Activated CD4-positive, alpha-beta memory T cell treated with anti-CD3 and anti-CD28 coated beads, Interleukin-2, amount 10 ng/mL, durations not matched to agents 7 days and 5 days (primary cell): ENCODE data around the gene TNNI2. TPM values are rescaled to one million over a fixed set of nuclear protein-coding genes. Genes with fewer than 3 reads are reported as not detected.

Experiments used
- CTCF ChIA-PET: fragments of 350-600 bp; sonication (Branson Sonifier 250); formaldehyde crosslinking; loops from one replicate; lab custom pipeline; 2021; ENCODE audit warnings: antibody characterized with exemption, inconsistent platforms; lab: Charles Lee
- POLR2A ChIA-PET: fragments of 350-600 bp; sonication (Branson Sonifier 250); formaldehyde crosslinking; loops from one replicate; lab custom pipeline; 2021; ENCODE audit warnings: antibody characterized with exemption; lab: Charles Lee
- DNase-seq: peaks from one replicate; pipeline ENCODE4 v3.0.0-alpha.2; 2020
- H3K27ac Mint-ChIP-seq: one replicate; pipeline ENCODE4 v1.8.0; 2021; ENCODE audit warnings: mild to moderate bottlenecking, mixed read lengths
- H3K27me3 Mint-ChIP-seq: one replicate; pipeline ENCODE4 v1.8.0; 2021; ENCODE audit warnings: mixed read lengths
- H3K36me3 Mint-ChIP-seq: one replicate; pipeline ENCODE4 v1.8.0; 2021; ENCODE audit warnings: low read depth, mixed read lengths
- H3K4me1 Mint-ChIP-seq: one replicate; pipeline ENCODE4 v1.8.0; 2021; ENCODE audit warnings: mixed read lengths
- H3K4me3 Mint-ChIP-seq: one replicate; pipeline ENCODE4 v1.8.0; 2021; ENCODE audit warnings: mild to moderate bottlenecking, mixed read lengths
- H3K9me3 Mint-ChIP-seq: one replicate; pipeline ENCODE4 v1.8.0; 2021; ENCODE audit warnings: mixed read lengths
- total RNA-seq, 2 experiments: library from RNA; stranded (reverse); gene quantifications; one replicate each; pipeline ENCODE4 v1.2.3, GENCODE V29; 2021

Gene TNNI2
- total RNA-seq, 2 experiments from 2014 or later: 0.38 to 0.60 TPM

DNA sequence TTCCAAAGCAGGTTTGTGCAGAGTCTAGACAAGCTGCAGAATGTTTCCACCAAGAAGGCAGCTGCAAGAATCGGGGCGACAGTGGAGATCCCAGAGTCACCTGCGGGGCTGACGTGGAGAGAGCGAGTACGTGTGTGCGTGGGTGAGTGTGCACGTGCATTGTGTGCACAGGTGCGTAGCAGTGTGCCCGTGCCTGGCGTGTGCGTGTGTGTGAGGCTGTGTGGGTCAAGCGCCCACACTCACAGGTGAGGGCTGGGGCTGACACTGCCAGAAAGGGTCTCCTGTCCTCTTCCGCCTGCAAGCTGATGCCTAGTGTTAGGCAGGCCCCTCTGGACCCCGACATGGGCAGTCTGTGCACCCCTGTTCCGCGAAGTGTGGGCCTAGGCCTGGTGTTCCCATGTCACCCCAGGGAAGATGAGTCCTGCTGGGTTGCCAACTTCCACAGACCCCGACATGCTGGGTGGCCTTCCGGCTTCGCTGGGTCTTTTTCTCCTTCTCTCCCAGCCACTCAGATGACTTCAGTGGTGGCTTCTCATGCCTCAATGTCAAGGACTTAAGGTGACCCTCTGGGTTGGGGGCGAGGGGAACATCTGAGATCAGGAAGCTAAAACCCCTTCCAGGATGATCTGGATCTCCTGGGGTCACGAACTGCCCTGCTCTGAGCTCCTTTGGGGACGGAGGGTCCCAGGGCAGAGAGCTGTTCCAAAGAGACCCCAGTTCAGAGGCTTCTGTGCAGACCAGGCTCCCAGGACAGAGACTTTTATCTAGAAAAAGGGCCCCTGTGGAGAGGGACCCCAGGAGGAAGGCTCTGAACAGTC lies 14.4 kb upstream of the TNNI2 start:
- Mint-ChIP-seq H3K27ac (no peak overlapping the region), H3K9me3 (no peaks in the 10 kb centered on the region), H3K4me3 (no peak overlapping the region), H3K27me3 (peaks cover 2% of the 10 kb centered on the region), H3K36me3 (no peaks in the 10 kb centered on the region), H3K4me1 (no peaks in the 10 kb centered on the region)
- ChIA-PET POLR2A (no interaction called here), CTCF (interaction anchor here (1.0 to 1.7 kb wide), 2 partner anchors 8 to 130 kb away, joined by 4 to 7 read pairs; no protein-coding TSS in a partner anchor)
- no peak for DNase-seq

DNA sequence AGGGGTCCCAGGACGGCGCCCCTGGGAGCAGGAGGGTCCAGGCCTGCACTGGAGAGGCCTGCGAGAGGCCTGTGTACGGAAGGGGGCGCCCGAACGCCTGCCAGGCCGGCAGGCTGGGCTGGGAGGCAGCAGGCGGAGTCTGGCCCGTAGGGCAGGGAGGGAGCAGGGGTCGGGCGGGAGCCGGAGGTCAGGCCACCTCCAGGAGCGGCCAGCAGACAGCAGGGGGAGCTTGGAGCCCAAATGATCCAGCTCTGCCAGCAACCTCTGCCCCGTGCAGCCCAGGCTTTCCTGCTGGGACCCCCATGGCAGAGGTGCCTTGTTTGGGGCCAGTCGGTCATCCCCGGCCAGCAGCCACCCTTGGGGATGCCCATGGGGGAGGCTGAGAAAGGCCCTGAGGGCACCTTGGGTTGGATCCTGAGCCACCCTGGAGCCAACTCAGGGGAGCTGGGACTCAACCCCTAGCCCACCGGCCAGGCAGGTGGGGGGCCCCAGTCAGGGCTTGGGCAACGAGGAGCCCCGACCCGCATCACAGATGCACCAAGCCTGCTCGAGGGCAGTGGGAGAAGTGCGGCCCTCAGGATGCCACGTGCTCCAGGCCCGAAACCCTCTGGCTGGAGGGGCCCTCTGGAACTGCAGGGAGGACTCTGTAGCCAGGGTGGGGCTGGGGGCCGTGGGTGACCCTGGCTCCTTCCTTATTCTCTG lies 13.6 kb upstream of the TNNI2 start:
- POLR2A ChIA-PET: no interaction called here
- H3K9me3 Mint-ChIP-seq: no peaks in the 10 kb centered on the region
- DNase-seq: no peak
- no peak overlapping the region for H3K27ac Mint-ChIP-seq
- no peak overlapping the region for H3K4me3 Mint-ChIP-seq
- H3K4me1 Mint-ChIP-seq: no peaks in the 10 kb centered on the region
- H3K27me3 Mint-ChIP-seq: peaks cover 2% of the 10 kb centered on the region
- CTCF ChIA-PET: interaction anchor here (1.0 to 1.7 kb wide), 2 partner anchors 8 to 131 kb away, joined by 4 to 7 read pairs; no protein-coding TSS in a partner anchor
- H3K36me3 Mint-ChIP-seq: no peaks in the 10 kb centered on the region

DNA sequence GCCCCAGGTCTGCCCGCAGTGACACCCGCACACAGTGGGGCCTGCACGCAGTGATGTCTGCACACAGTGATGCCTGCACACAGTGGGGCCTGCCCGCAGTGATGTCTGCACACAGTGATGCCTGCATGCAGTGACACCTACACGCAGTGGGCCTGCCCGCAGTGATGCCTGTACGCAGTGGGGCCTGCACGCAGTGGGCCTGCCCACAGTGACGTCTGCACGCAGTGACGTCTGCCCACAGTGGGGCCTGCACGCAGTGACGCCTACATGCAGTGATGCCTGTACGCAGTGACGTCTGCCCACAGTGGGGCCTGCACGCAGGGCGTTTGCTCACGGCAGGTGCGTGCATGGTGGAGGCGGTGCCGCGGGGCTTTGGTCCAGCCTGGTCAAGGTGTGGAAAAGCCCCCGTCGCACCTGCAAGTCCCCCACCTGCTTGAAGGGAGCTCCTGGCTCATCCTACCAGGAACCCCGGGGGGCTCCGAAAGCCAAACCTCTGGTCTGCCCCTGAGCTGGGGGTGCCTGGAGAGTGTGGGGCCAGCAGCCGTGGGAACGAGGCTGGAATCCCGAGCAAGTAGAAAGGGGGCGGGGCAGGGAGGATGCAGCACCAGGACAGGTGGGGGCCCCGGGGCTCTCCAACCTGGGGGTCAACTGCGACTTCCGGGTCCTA lies 12.9 kb upstream of the TNNI2 start:
- POLR2A ChIA-PET: no interaction called here
- Mint-ChIP-seq H3K4me1 (no peaks in the 10 kb centered on the region), H3K27me3 (peaks cover 2% of the 10 kb centered on the region), H3K36me3 (no peaks in the 10 kb centered on the region), H3K4me3 (no peak overlapping the region), H3K9me3 (no peaks in the 10 kb centered on the region), H3K27ac (no peak overlapping the region)
- DNase-seq: no peak
- CTCF ChIA-PET: interaction anchor here (1.7 kb wide), 1 partner anchor 132 kb away, joined by 7 read pairs; no protein-coding TSS in a partner anchor

DNA sequence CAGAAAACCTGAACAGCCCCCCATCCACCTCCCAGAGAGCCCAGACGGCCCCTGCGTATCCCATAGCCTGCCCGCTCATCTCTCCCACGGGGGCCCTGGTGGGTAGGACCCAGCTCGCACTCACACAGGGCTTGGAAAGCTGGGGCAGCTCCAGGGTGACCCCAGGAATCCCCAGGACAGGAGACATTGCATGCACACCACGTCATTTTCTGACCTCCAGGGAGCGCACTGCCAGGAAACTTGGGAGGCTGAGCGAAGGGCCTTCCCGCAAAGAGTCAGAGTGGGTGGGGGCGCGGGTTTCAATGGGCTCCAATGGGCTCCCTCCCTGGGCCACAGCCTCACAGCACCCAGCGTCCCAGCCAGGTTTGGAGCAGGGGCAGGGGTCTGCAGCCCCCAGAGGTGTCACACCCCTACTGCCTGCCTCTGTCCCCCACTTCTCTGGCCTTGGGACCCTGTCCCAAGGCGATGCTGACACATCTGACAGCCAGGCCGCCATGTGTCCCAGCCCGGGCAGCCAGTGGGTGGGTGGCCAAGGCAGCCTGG lies 12.2 kb upstream of the TNNI2 start:
- no peaks in the 10 kb centered on the region for H3K9me3 Mint-ChIP-seq
- no peaks in the 10 kb centered on the region for H3K36me3 Mint-ChIP-seq
- CTCF ChIA-PET: no interaction called here
- no peak overlapping the region for H3K4me3 Mint-ChIP-seq
- H3K27ac Mint-ChIP-seq: no peak overlapping the region
- no peak for DNase-seq
- POLR2A ChIA-PET: no interaction called here
- peaks cover 2% of the 10 kb centered on the region for H3K27me3 Mint-ChIP-seq
- no peaks in the 10 kb centered on the region for H3K4me1 Mint-ChIP-seq

DNA sequence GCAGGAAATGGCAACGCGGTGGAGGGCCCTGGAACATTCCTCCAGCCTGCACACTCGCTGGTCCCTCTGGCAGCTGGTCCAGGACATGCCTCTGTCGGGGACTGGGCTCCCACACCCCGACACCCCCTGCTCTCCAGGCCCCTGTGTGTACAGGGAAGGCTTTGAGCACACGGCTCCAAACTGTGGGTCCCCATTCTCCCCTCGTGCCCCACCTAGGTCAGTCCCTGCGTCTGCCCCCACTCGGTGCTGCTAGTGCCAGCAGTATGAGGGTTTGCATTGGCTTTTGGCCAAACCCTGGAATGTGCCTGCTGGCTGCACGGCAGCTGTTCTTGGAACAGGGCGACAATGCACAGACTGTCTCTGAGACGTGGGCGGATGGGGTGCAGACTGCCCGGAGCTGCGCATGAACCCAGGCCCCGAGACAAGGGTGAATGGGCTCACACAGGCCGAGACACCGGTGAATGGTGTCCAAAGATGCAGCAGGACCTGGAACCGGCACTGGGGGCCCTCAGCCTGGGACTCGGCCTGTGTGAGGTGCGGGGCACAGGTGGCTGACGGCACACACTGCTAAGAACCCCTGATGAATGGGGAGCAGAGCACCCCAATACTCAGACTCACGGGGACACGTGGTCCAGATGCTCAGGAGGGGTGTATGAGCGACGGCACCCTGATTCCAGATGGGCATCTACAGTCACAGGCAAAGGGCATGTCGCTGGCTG lies 11.5 kb upstream of the TNNI2 start:
- no peak for DNase-seq
- POLR2A ChIA-PET: no interaction called here
- no peaks in the 10 kb centered on the region for H3K4me1 Mint-ChIP-seq
- peaks cover 2% of the 10 kb centered on the region for H3K27me3 Mint-ChIP-seq
- no peaks in the 10 kb centered on the region for H3K36me3 Mint-ChIP-seq
- no peaks in the 10 kb centered on the region for H3K9me3 Mint-ChIP-seq
- no peak overlapping the region for H3K4me3 Mint-ChIP-seq
- CTCF ChIA-PET: interaction anchor here (10.1 kb wide), 1 partner anchor 134 kb away, joined by 287 read pairs; no protein-coding TSS in a partner anchor
- H3K27ac Mint-ChIP-seq: no peak overlapping the region

DNA sequence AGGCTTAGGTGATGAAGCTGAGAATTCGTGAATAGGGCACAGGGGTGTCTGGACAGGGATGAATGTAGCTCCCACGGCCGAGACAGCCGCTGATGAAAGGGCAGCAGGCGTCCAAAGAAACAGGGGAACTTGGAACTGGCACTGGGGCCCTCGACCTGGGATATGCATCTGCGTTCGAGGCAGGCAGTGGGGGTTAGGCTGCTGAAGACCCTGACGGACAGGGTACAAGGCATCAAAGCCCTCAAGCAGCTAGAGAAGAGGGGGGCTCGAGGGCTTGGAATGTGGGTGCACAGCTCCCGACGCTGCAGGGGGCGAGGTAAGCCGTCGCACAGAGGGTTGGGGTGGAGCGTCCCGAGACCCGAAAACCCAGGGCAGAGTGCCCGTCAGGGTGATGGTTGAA lies 10.8 kb upstream of the TNNI2 start:
- no peak for DNase-seq
- peaks cover 2% of the 10 kb centered on the region for H3K27me3 Mint-ChIP-seq
- H3K4me1 Mint-ChIP-seq: no peaks in the 10 kb centered on the region
- H3K4me3 Mint-ChIP-seq: no peak overlapping the region
- H3K9me3 Mint-ChIP-seq: no peaks in the 10 kb centered on the region
- CTCF ChIA-PET: interaction anchor here (0.5 to 10.1 kb wide), 2 partner anchors 119 to 135 kb away, joined by 4 to 287 read pairs; no protein-coding TSS in a partner anchor
- POLR2A ChIA-PET: no interaction called here
- H3K36me3 Mint-ChIP-seq: no peaks in the 10 kb centered on the region
- H3K27ac Mint-ChIP-seq: no peak overlapping the region

DNA sequence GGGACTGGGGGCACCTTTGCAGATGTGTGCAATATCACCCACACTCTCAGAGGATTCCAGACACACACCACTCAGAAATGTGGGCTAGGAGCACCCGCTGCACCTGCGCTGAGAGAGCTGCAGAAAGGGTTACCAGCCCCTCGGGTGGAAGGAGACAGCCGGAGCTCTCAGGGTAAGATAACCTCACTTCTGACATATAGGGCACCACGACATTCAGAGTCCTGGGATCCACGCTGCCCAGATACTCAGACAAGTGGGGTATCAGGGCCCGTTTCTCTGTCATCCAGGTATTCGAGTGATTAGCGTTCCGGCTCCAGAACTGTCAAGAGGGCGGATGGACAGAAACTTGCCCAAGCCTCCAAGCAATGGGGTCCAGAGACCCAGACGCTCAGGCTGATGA lies 10.2 kb upstream of the TNNI2 start:
- Mint-ChIP-seq H3K9me3 (no peaks in the 10 kb centered on the region), H3K36me3 (no peaks in the 10 kb centered on the region), H3K4me1 (no peaks in the 10 kb centered on the region), H3K4me3 (no peak overlapping the region), H3K27me3 (peaks cover 5% of the 10 kb centered on the region), H3K27ac (no peak overlapping the region)
- ChIA-PET CTCF (interaction anchor here (10.1 kb wide), 1 partner anchor 135 kb away, joined by 287 read pairs; no protein-coding TSS in a partner anchor), POLR2A (no interaction called here)
- no peak for DNase-seq

DNA sequence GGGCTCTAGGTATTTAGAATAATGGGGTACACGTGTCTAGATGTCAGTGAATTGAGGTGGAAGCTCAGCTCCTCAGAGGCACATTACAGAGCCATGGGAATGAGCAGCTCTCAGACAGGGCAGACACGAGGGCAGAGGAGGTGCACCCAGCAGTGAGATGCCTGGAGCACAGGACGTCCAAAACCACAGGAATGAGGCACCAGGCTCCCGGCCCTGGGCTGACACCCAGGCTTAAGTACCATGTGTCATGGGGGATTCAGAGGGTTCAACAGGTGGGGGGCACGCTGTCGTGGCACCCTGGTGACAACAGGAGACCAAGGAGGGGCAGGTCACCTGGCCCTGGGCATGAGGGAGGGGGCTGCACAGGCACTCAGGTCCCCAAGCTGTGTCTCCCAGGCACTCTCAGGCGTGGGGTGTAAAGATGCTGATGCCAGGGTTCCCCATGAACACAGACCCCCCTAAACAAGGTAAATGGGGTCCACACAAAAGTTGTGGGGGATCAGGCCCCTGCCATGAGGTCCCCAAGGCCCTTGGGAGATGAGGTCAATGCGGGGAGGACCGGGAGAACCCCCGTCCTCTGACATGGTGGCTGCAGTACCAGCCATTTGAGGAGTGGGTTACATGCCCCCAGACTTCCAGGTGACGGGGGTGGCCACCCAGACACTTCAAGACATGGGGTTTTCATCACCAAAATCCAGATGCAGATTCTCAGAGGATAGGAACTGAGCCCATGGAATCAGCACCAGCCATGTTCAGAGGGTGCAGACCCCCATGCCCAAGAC lies 9.6 kb upstream of the TNNI2 start:
- H3K4me1 Mint-ChIP-seq: no peaks in the 10 kb centered on the region
- H3K4me3 Mint-ChIP-seq: no peak overlapping the region
- ChIA-PET CTCF (interaction anchor here (1.6 to 10.1 kb wide), 3 partner anchors 136 to 176 kb away, joined by 5 to 287 read pairs (median 68); no protein-coding TSS in a partner anchor), POLR2A (no interaction called here)
- no peak for DNase-seq
- H3K9me3 Mint-ChIP-seq: no peaks in the 10 kb centered on the region
- no peaks in the 10 kb centered on the region for H3K36me3 Mint-ChIP-seq
- H3K27ac Mint-ChIP-seq: no peak overlapping the region
- peaks cover 5% of the 10 kb centered on the region for H3K27me3 Mint-ChIP-seq

DNA sequence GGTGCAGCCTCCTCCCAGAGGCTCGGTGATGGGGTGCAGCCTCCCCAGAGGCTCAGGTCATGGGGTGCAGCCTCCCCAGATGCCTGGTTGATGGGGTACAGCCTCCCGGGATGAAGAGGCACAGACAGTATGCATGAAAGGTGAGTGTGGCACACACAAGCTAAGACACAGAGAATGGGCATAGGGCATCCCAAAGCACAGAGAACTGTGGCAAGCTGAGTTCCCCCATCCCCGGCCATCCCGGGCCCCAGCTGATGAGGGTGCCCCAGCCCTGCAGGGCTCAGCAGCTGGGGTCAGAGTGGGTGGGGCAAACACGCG lies 8.8 kb upstream of the TNNI2 start:
- CTCF ChIA-PET: interaction anchor here (1.6 to 10.1 kb wide), 3 partner anchors 137 to 177 kb away, joined by 5 to 287 read pairs (median 68); no protein-coding TSS in a partner anchor
- Mint-ChIP-seq H3K36me3 (no peaks in the 10 kb centered on the region), H3K9me3 (no peaks in the 10 kb centered on the region), H3K27me3 (peaks cover 5% of the 10 kb centered on the region), H3K4me3 (no peak overlapping the region), H3K4me1 (no peaks in the 10 kb centered on the region), H3K27ac (no peak overlapping the region)
- POLR2A ChIA-PET: no interaction called here
- DNase-seq: no peak

DNA sequence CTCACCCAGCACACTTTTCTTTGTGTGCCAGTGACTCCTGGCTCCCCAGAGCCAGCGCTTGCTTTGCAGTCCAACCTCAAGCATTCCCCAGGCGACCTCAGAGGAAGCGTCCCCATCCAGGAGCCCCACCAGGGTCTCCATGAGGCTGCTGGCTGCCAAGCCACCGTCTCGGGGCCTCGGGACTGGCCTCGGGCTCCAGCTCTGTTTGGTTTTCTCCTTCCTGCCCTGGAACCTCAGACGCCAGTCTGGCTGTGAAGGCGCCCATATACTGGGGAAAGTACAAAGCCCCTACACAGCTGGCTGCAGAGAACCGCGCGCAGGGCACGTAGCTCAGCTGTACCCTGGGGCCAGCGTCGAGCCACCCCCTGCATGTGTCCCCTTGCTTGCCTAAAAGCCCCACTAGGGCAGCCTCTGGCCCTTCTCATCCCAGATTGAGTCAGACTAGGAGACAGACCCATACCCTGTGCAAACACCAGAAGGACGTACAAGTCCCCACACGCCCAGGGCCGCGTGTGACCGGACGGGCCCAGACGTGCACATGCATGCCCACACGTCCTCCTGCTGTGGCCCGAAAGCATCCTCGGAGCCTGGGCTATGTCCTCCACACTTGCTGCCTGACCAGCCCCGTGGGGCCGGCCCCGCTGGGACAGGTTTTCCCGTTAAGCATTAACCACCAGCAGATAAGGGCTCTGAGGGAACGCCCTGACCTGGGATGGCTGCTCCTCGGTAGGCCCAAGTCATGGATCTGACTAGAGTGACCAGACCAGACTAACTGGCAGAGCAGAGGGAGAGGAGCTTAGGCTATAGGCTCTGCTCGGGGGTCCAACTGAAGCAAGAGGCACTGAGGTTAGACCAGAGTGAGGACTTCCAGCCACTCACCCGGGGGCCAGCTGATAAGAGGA lies 8.2 kb upstream of the TNNI2 start:
- Mint-ChIP-seq H3K9me3 (no peaks in the 10 kb centered on the region), H3K27ac (no peak overlapping the region), H3K36me3 (no peaks in the 10 kb centered on the region), H3K27me3 (peaks cover 5% of the 10 kb centered on the region), H3K4me1 (no peaks in the 10 kb centered on the region), H3K4me3 (no peak overlapping the region)
- DNase-seq: no peak
- POLR2A ChIA-PET: no interaction called here
- CTCF ChIA-PET: interaction anchor here (1.6 to 10.1 kb wide), 7 partner anchors 14 to 177 kb away, joined by 5 to 287 read pairs (median 15); partner anchors contain the start of gene KRTAP5-6
